LNCaP clone FGC (cell line): ENCODE results near the gene CCL17.

Experiments used
- DNase-seq: peaks from one replicate; pipeline ENCODE4 v3.0.0-alpha.2; 2011; ENCODE audit warnings: low read depth
- H3K4me3 ChIP-seq: 2 replicates; pipeline ENCODE4 v1.5.1; 2011; ENCODE audit warnings: mild to moderate bottlenecking, low read depth, low read length, control low read depth
- TF ChIP-seq, protein P1 (sequence below): IDR thresholded peaks from 2 replicates; pipeline ENCODE4 v1.5.1; 2012; ENCODE audit warnings: mild to moderate bottlenecking; ENCODE audit not compliant: control insufficient read depth, insufficient read depth; ENCODE audit errors: extremely low read depth

The CCL17 gene

DNA sequence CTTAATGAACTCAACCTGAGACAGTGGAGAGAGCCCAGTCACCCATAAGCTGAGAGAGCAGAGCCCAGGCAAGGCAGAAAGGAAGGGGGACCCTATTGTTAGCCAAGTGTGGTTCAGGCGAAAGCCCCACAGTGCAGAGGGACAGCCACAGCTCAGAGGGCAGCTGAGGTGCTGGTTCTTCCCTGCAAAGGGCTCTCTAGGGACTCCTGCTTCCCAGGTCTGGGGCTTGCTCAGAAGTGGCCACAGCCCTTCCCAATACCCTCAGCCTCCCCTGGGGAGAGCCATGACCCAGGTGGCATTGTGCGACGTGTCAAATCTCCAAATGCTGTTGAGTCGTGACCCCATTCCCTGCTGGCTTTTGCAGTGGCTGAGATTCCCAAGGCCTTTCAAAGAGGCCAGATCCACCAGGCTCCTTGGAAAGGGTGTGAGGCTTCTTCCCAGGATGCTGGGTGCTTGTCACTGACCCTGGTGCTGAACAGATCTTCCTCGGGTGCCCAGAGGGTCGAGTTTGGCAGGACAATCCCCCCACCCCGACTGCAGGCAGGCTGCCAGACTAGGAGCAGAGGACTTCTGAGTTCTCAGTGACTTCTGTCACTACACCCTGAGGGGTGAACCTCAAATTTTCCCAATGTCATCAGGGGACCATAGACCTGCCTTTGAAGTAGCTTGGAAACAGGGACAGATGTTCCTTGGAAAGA, 2.5 kb upstream of the CCL17 start:
- no peak for DNase-seq
- TF ChIP-seq, protein P1, sequence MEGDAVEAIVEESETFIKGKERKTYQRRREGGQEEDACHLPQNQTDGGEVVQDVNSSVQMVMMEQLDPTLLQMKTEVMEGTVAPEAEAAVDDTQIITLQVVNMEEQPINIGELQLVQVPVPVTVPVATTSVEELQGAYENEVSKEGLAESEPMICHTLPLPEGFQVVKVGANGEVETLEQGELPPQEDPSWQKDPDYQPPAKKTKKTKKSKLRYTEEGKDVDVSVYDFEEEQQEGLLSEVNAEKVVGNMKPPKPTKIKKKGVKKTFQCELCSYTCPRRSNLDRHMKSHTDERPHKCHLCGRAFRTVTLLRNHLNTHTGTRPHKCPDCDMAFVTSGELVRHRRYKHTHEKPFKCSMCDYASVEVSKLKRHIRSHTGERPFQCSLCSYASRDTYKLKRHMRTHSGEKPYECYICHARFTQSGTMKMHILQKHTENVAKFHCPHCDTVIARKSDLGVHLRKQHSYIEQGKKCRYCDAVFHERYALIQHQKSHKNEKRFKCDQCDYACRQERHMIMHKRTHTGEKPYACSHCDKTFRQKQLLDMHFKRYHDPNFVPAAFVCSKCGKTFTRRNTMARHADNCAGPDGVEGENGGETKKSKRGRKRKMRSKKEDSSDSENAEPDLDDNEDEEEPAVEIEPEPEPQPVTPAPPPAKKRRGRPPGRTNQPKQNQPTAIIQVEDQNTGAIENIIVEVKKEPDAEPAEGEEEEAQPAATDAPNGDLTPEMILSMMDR: no peak
- H3K4me3 ChIP-seq: no peak overlapping the region

DNA sequence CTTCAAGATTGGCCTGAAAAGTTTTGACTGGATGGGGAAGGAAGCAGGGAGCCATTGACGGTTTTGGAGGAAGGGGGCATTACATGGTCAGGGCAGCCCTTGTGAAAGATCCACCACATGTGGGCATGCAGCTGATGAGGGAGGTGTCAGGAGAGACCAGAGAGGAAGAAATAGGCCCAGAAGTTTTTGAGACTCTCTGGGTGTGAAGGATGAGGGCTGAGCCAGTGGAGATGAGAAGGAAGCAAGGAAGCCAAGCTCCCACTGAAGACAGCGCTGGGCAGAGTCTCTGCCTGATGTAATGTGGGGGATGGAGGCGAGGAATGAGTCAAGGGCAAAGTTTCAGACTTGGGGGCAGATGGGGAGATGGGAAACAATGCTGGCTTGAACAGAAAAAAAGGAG, 530 bp downstream of the CCL17 start:
- no peak for DNase-seq
- H3K4me3 ChIP-seq: no peak overlapping the region
- TF ChIP-seq, protein P1: no peak

DNA sequence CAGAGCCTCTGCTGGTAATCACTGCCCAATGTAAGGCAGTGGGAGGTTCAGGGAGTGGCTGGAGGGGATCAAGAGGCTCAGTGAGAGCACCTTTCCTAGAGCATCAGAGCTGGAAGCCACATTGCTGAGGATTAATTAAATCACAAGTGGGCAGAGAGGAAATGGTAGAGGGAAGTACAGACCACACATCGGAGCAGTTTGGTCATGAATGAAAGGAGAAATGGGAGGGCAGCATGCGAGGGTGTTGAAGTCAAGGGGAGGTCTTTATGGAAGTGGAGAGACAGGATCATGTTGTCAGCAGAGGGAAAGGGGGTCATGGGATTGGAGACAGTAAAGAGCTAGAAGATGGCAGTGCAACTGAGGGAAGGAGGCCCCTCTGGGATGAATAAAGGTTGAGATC, 2.3 kb downstream of the CCL17 start:
- no peak for DNase-seq
- TF ChIP-seq, protein P1: no peak
- no peak overlapping the region for H3K4me3 ChIP-seq

DNA sequence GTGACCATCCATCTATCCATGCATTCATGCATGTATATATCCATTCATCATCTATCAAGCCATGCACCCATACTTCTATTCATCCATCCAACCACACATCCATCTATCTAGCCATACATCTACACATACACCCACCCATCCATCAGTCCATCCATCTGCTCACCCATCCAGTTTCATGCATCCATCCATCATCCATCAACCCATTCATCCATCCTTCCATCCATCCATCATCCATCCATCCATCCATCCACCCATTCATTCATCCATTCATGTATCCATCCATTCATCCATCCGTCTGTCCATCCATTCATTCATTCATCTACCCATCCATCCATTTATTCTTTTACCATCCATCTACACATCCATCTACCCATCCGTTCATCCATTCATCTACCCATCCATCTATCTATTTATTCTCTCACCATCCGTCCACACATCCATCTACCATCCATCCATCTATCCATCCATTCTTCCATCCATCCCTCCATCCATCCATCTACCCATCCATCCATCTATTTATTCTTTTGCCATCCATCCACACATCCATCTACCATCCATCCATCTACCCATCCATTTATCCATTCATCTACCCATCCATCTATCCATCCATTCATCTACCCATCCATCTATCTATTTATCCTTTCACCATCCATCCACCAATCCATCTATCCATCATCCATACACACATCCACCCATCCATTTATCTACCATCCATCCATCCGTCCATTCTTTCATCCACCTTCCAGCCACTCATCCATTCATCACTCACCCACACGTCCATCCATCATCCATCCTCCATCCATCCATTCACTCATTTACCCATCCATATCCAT, 3.2 kb downstream of the CCL17 start:
- DNase-seq: no peak
- H3K4me3 ChIP-seq: no peak overlapping the region
- TF ChIP-seq, protein P1: no peak

DNA sequence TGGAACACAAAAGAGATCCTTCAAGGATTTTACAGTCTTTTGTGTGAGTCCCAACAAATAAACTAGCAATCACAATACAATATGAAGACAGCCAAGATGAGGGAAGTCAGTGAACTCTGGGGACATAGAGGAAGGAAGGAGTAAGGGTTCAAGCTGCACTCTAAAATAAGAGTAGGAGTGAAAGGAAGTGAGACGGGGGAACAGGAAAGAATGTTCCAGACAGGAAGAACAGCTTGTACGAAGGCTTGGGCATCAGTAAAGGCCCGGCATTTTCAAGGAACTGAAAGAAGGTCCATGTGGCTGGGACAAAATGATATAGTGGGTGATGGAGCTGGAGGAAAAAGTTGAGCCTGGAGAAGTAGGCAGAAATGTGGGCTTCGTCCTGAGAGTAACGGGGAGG, 4.5 kb downstream of the CCL17 start:
- no peak for DNase-seq
- no peak overlapping the region for H3K4me3 ChIP-seq
- TF ChIP-seq, protein P1: no peak

DNA sequence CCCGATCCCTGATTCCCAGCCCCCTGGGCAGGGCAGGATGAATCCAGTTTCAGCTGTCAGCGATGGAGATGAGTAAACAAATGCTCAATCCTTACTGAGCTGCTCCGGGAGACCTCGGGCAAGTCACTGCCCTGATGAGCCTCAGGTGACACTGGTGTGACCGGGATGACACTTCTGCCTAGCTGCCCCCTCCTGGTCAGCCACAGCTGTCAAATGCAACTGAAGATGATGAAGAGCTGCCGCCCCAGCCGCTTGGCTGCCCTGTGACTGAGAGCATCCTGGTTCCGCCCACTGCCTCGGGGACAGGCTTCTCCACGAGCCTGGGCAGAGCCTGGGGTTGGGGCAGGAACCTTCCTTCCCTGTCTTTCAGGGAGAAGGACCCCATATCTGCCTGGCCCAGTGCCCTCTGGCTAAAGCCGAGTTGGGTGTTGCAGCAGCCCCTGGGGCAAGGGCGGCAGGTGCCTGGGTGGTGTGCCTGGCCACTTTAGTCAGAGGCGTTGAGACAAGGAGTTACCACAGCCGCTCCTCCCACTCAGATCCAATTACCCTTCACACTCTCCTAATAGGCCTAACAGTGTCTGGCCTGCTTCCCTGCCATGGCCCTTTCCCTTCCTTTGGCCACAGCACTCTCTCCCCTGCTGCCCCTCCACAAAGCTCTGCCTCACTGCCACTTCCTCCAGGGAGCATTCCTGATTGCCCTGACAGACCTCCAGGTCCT, 5.5 kb downstream of the CCL17 start:
- DNase-seq: no peak
- TF ChIP-seq, protein P1: no peak
- H3K4me3 ChIP-seq: no peak overlapping the region
